ENCODE measurements around the gene LST1.

Gene LST1

DNA sequence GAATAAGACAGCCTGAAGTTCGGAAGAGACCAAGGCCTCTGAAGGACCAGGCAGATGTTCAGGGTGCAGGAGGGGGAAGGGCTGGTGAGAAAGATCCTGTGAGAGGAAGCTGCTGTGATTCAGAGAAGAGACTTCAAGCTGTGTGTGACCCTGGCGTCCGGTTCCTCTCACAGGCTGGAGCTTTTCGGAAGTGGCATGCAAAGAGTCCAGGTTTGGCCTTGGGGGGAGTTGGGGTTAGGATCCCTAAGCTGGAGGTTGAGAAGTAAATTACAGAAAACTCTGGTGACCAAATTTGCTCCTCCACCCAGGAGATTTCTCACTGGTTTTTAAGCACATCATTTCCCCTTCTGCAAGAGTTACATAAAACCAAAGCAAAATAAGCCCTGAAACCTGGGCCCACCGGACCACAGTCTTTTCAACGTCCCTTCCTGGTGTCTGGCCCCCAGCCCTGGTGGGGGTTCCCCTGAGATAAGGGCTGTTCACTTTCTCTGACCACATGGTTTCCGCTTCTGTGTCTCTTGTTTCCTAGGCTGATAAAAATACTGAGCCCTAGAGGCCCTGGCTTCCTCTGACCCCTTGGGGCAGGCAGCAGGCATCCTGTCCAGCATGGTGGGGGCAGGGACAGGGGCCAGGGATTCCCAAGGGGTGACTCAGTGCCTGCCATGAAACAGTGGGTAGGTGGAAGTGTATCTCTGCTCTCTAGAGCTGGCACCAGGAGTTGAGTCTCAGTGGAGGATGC is 25.9 kb upstream of the LST1 start:
- TF ChIP-seq, protein P1, sequence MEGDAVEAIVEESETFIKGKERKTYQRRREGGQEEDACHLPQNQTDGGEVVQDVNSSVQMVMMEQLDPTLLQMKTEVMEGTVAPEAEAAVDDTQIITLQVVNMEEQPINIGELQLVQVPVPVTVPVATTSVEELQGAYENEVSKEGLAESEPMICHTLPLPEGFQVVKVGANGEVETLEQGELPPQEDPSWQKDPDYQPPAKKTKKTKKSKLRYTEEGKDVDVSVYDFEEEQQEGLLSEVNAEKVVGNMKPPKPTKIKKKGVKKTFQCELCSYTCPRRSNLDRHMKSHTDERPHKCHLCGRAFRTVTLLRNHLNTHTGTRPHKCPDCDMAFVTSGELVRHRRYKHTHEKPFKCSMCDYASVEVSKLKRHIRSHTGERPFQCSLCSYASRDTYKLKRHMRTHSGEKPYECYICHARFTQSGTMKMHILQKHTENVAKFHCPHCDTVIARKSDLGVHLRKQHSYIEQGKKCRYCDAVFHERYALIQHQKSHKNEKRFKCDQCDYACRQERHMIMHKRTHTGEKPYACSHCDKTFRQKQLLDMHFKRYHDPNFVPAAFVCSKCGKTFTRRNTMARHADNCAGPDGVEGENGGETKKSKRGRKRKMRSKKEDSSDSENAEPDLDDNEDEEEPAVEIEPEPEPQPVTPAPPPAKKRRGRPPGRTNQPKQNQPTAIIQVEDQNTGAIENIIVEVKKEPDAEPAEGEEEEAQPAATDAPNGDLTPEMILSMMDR (IDR thresholded peaks at IDR 0.05; ENCODE audit: low read depth, low read length) = no peak
- H3K4me3 ChIP-seq (ENCODE audit: low read depth, low read length) = no peak overlapping the region

DNA sequence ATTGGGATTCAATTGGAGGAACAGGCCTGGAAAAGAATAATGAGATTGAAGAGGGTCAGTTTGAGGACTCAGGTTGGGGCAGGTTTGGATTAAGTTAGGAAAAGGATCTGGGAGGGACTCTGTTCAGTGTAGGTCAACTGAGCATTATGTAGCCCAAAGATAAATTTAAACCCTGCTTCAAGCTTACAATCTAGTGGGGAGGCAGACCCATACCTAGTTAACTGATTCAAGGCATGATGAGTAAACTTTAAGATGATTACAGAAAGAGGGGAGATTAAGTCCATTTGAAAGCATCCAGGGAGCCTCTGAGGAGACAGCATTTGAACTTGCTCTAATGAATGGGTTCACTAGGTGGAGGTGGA is 25.4 kb upstream of the LST1 start:
- TF ChIP-seq, protein P1 (IDR thresholded peaks at IDR 0.05; ENCODE audit: low read depth, low read length) = no peak

DNA sequence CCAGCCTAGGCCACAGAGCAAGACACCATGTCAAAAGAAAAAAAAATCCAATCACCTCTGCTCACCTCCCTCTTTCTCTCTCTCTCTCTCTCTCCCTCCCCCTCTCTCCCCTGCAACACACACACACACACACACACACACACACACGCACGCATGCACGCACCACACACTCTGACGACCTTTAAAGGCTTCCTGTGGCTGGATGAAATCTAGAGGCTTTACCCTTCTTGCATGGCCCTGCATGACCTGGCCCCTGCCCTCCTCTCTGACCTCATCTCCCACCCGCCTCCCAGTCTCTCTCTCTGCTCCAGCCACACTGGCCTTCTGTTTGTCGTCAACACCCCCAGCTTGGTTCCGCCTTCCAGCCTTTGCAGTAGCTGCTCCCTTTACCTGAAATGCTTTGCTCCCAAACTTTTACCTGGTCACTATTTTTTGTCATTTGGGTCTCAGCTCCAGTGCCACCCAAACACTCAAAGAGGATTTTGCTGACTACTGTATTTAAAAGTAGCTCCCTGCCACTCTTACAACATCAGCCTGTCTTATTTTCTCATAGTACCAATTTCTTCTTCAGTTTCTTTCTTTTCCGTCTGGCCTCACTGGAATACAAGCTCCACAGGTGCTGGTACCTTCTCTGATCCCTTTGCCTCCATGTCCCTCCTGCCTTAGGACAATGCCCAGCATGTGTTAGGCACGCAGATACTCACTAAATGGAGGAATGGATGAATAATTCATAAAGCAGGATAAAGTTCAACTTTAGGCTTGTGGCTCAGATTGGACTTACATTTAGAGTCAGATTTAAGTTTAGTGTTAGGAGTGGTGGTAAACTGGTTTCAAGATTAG is 18.3 kb upstream of the LST1 start:
- no peak overlapping the region for H3K4me3 ChIP-seq (ENCODE audit: low read depth, low read length)
- TF ChIP-seq, protein P1 (IDR thresholded peaks at IDR 0.05; ENCODE audit: low read depth, low read length) = no peak

More for the DNA sequence above, 25.4 kb upstream of the LST1 start:
- no peak overlapping the region for H3K4me3 ChIP-seq (ENCODE audit: low read depth, low read length)

DNA sequence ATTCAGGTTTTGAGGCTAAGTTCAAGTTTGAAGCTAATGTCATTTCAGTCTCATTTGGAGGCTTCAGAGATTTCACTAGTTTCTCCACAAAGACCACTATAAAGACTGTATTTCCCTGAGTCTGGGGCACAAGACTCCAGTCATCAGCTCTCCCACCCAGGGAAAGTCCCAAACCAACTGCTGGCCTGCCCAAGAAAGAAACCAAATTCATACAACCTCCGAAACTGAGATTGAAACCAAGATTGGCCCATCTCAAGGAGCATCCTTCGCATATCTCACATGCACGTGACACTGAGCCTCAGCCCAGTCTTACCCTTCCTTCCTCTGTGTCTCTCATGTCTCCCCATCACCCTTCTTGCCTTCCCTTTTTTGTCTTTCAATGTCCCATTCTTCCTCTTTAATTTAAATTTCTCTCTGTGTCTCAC is 17.5 kb upstream of the LST1 start:
- TF ChIP-seq, protein P1 (IDR thresholded peaks at IDR 0.05; ENCODE audit: low read depth, low read length) = no peak
- H3K4me3 ChIP-seq (ENCODE audit: low read depth, low read length) = no peak overlapping the region

DNA sequence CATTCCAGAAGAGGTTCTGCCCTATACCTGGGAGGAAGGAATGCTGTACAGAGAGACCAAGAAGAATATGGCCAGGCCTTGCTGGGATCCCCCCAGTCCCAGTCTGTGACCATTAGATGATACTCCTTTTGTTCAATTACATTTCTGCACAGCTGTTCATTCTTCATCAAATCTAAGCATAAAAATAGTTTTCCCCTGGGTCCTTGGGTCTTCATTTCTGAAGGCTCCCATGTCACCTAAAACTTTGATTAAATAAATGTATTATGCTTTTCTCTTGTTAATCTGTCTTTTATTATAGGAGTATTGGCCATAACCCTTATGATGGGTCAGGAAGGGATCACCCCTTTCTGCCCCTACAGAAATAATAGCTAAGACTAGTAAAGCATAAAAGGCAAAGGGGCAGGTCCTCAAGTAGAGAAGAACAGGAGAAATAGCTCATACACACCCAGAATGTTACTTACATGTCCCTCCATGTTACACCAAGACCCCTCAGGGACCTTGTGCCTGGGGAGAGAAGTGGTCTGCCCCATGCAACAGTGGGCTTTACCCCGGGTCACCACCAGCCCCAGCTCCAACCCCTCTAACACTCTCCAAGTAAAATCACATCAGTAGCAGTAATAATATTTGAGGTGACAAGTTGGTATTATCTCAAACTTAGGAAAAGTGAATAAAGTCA is 16.1 kb upstream of the LST1 start:
- TF ChIP-seq, protein P1 (IDR thresholded peaks at IDR 0.05; ENCODE audit: low read depth, low read length) = no peak
- H3K4me3 ChIP-seq (ENCODE audit: low read depth, low read length) = no peak overlapping the region

DNA sequence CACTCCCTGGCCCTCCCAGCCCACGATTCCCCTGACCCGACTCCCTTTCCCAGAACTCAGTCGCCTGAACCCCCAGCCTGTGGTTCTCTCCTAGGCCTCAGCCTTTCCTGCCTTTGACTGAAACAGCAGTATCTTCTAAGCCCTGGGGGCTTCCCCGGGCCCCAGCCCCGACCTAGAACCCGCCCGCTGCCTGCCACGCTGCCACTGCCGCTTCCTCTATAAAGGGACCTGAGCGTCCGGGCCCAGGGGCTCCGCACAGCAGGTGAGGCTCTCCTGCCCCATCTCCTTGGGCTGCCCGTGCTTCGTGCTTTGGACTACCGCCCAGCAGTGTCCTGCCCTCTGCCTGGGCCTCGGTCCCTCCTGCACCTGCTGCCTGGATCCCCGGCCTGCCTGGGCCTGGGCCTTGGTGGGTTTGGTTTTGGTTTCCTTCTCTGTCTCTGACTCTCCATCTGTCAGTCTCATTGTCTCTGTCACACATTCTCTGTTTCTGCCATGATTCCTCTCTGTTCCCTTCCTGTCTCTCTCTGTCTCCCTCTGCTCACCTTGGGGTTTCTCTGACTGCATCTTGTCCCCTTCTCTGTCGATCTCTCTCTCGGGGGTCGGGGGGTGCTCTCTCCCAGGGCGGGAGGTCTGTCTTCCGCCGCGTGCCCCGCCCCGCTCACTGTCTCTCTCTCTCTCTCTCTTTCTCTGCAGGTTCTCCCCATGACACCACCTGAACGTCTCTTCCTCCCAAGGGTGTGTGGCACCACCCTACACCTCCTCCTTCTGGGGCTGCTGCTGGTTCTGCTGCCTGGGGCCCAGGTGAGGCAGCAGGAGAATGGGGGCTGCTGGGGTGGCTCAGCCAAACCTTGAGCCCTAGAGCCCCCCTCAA is 13.8 kb upstream of the LST1 start, which contains the start of gene LTA:
Gene LTA (plus strand): TSS at position 249 of the 871 bp plus-strand sequence. CDS start 454 bp downstream, at position 703.
- TF ChIP-seq, protein P1 (IDR thresholded peaks at IDR 0.05; ENCODE audit: low read depth, low read length) = no peak
- H3K4me3 ChIP-seq (ENCODE audit: low read depth, low read length) = no peak within 1 kb of the TSS
